T-cell (primary cell): Measurements from ENCODE around the gene TTI1. TPM values are rescaled to one million over a fixed set of nuclear protein-coding genes. Genes with fewer than 3 reads are reported as not detected.

Experiments
- ATAC-seq, 4 experiments: fragments of 200-7000 bp in 3 of 4; fragments of 150-1000 bp in 1 of 4; cut with Tn5 transposase; replicated peaks in 1 of 4; 1 replicate in 3 of 4; 2 replicates in 1 of 4; pipeline ENCODE4 v1.10.0; 2021; ENCODE audit warnings: moderate library complexity in 3 of 4, mild to moderate bottlenecking in 2 of 4, moderate number of reproducible peaks in 1 of 4
- CTCF ChIA-PET, 2 donors: fragments of 300-600 bp; sonication (Branson Sonifier 250); formaldehyde crosslinking; loops; one replicate each; lab custom pipeline; 2022; ENCODE audit warnings: antibody characterized with exemption in 2 of 2; lab: Charles Lee
- POLR2A ChIA-PET, 2 donors: fragments of 300-600 bp; sonication (Branson Sonifier 250); formaldehyde crosslinking; loops; one replicate each; lab custom pipeline; 2022; ENCODE audit warnings: antibody characterized with exemption in 2 of 2; lab: Charles Lee
- DNase-seq, 35 experiments: peaks; one replicate each; pipeline versions ENCODE4 v3.0.0 to v3.0.0-alpha.2; 2013 to 2023
- H3K27ac ChIP-seq: one replicate; pipeline ENCODE4 v1.5.1; 2013; ENCODE audit warnings: low read length
- H3K27me3 ChIP-seq, 2 experiments: replicated peaks in 1 of 2; 1 replicate in 1 of 2; 2 replicates in 1 of 2; pipeline versions ENCODE4 v1.6.1 to v1.7.0; 2013; ENCODE audit warnings: low read length in 1 of 2, mixed read lengths in 1 of 2; ENCODE audit not compliant: control insufficient read depth in 2 of 2, insufficient read depth in 2 of 2; ENCODE audit errors: extremely low read depth in 1 of 2
- H3K36me3 ChIP-seq, 2 donors: 1 replicate in 1 of 2; 2 replicates in 1 of 2; pipeline versions ENCODE4 v1.6.1 to v1.7.0; 2013; ENCODE audit warnings: low read length in 1 of 2; ENCODE audit not compliant: control insufficient read depth in 2 of 2, insufficient read depth in 1 of 2; ENCODE audit errors: extremely low read depth in 1 of 2
- H3K4me1 ChIP-seq, 2 experiments: 1 replicate in 1 of 2; 2 replicates in 1 of 2; pipeline versions ENCODE4 v1.6.1 to v1.7.0; 2013; ENCODE audit warnings: low read length in 2 of 2, mixed read lengths in 1 of 2; ENCODE audit not compliant: insufficient read depth in 2 of 2, control insufficient read depth in 1 of 2; ENCODE audit errors: extremely low read depth in 1 of 2
- H3K4me3 ChIP-seq, 2 donors: 1 replicate in 1 of 2; 2 replicates in 1 of 2; pipeline versions ENCODE4 v1.5.1 to v1.7.0; 2013; ENCODE audit warnings: mild to moderate bottlenecking in 2 of 2, low read length in 1 of 2, moderate library complexity in 1 of 2; ENCODE audit not compliant: control insufficient read depth in 1 of 2; ENCODE audit errors: extremely low read depth in 1 of 2
- H3K9me3 ChIP-seq: 2 replicates; pipeline ENCODE4 v1.7.0; 2013
- H3K27ac Mint-ChIP-seq, 2 donors: one replicate each; pipeline ENCODE4 v1.8.0; 2020 to 2021; ENCODE audit warnings: mild to moderate bottlenecking in 2 of 2, mixed read lengths in 2 of 2
- H3K27me3 Mint-ChIP-seq, 2 donors: one replicate each; pipeline ENCODE4 v1.8.0; 2021 to 2022; ENCODE audit warnings: mixed read lengths in 2 of 2
- H3K36me3 Mint-ChIP-seq: one replicate; pipeline ENCODE4 v1.8.0; 2021; ENCODE audit warnings: mixed read lengths
- H3K4me1 Mint-ChIP-seq, 3 donors: one replicate each; pipeline ENCODE4 v1.8.0; 2020 to 2022; ENCODE audit warnings: mixed read lengths in 3 of 3, mild to moderate bottlenecking in 1 of 3
- H3K4me3 Mint-ChIP-seq, 3 donors: one replicate each; pipeline ENCODE4 v1.8.0; 2020 to 2022; ENCODE audit warnings: mild to moderate bottlenecking in 3 of 3, mixed read lengths in 3 of 3, moderate library complexity in 3 of 3
- H3K9me3 Mint-ChIP-seq, 3 donors: one replicate each; pipeline ENCODE4 v1.8.0; 2020 to 2022; ENCODE audit warnings: mixed read lengths in 3 of 3
- WGBS: methylation state at CpG from one replicate; pipeline ENCODE4 v1.1.5; 2013; ENCODE audit warnings: missing lambda C conversion rate; ENCODE audit not compliant: insufficient coverage; 5-methylcytosine and 5-hydroxymethylcytosine counted together
- total RNA-seq, 35 experiments: library from RNA in 6 of 35; stranded (reverse) in 6 of 35; fragments of 120-200 nt in 1 of 35; gene quantifications; one replicate each; pipeline versions ENCODE4 v1.2.1 to v1.2.4 and lab custom pipeline; 2013 to 2026

The TTI1 gene
- total RNA-seq, 5 donors from 2014 or later (not counting 1 experiment from before 2014, with no cell fraction given): 17.8 to 27.6 (median 23.2) TPM

DNA sequence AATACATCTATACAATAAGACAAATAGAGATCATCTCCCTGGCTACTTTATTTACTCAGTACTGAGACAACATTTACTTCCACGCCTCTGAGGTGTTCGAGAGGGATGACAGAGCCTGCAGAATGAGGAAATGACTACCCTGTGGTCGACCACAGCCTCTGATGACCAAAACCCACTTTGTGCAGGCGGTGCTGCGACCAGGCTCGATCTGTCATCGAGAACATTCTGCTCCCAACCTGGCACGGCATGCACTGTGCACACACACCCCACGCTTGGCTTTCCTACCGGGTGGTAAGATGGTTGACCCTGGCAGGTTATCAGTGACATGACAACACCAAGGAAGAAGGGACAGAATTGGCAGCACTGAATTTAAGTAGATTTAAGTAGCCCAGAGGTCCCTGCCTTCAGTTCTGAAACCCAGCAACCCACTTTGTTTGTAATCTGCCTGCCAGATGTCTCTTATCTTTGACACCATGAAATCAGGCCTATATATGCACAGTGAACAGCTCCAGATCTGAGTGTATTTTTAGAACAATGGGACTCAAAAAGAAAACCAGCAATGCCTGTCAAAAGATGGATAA, 42.6 kb downstream of the TTI1 start:
- Mint-ChIP-seq H3K27ac (peak overlapping the region; percentile 64 to 76), H3K4me3 (no peak overlapping the region), H3K9me3 (no peaks in the 10 kb centered on the region), H3K4me1 (peaks cover 13 to 23% (median 17%) of the 10 kb centered on the region in 3 donors), H3K36me3 (peaks cover 59% of the 10 kb centered on the region), H3K27me3 (no peaks in the 10 kb centered on the region)
- POLR2A ChIA-PET: no interaction called here
- Histone ChIP-seq H3K27me3 (no peaks in the 10 kb centered on the region), H3K4me3 (no peak overlapping the region), H3K36me3 (peaks cover 7 to 48% of the 10 kb centered on the region in 2 donors), H3K4me1 (peaks cover 7 to 15% of the 10 kb centered on the region in 2 experiments), H3K27ac (no peak overlapping the region), H3K9me3 (no peaks in the 10 kb centered on the region)
- DNase-seq: peak in 32 of 35 experiments; percentile 2 to 66 (median 34)
- CTCF ChIA-PET: no interaction called here
- ATAC-seq: peak; percentile 34 to 79 (median 64)
- 17% methylated on average over 8 of the region's 10 CpGs for WGBS

DNA sequence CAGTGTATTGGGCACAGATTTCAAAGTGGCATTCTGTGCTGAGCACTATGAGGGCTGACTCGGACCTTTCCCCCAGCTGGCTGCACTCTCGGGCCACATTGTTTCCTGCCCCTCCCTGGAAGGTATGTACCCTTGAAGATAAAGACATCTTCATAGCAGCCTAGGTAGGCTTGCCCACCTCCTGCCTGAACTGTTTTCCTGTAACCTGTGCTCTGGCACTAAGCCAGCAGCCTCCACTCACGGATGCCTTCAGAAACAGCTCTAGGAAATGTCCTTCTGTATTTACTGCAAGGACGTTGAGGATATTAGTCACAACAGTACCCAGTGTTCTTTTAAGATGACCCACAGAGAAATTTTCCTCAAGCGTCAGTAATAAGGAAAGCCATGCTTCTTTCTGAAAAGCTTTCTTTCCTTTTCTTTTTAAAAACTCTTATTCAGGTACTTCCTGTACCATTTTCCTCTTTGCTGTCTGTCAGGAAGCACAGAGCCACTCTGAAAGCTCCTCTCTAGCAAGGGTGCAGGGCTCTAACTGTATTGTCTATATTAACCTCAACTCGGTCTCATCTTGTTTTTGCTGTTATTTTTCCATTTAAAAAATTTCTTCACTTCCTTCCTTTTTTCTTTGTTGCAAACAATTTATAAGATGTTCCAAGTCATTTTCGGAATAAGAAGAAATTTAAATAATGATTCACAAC, 43.5 kb downstream of the TTI1 start:
- H3K36me3 Mint-ChIP-seq: peaks cover 58% of the 10 kb centered on the region
- 58% methylated on average over 5 of the region's 7 CpGs for WGBS
- H3K4me1 Mint-ChIP-seq: peaks cover 13 to 23% (median 17%) of the 10 kb centered on the region in 3 donors
- no peak overlapping the region for H3K4me3 ChIP-seq
- ChIA-PET CTCF (no interaction called here), POLR2A (no interaction called here)
- H3K27me3 ChIP-seq: no peaks in the 10 kb centered on the region
- H3K4me1 ChIP-seq: peaks cover 7 to 15% of the 10 kb centered on the region in 2 experiments
- H3K27ac Mint-ChIP-seq: peak overlapping the region in 1 of 2 donors; percentile 49
- ATAC-seq (no peak), DNase-seq (no peak)
- no peaks in the 10 kb centered on the region for H3K9me3 Mint-ChIP-seq
- peaks cover 7 to 39% of the 10 kb centered on the region in 2 donors for H3K36me3 ChIP-seq
- no peaks in the 10 kb centered on the region for H3K27me3 Mint-ChIP-seq
- no peak overlapping the region for H3K4me3 Mint-ChIP-seq
- no peaks in the 10 kb centered on the region for H3K9me3 ChIP-seq
- H3K27ac ChIP-seq: no peak overlapping the region

DNA sequence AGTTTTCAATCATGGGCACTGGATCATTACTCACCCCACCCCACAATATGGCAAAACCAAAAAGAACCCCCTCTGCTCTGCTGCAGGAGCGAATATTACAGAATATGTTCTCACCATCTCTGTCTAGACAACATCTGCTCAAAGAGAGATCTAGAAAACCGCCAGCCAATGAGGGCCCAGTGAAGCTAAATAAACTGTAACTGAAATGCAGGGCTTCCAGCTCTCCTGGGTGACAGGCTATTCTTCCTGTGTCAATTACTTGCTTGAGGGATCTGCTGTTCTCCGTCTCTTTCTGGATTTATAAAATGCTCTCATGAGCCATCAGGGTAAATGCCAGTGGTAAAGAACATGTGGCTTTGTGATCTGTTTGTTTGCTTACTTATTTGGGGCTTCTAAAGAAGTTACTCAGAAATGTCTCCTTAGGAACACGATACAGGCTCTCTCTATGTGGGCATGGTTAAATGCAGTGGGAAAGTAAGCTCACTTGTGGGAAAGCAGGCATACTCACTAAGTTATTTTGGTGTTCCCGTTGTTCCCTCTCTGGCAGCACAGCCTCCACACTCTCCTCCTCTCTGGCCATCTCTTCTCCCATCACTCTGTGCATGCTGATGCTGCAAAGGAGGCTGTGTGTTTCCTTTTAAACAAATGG, 44.8 kb downstream of the TTI1 start:
- 100% methylated on average over 3 of the region's 5 CpGs for WGBS
- H3K4me3 Mint-ChIP-seq: no peak overlapping the region
- ChIA-PET POLR2A (no interaction called here), CTCF (interaction anchor here in 1 of 2 donors (0.6 kb wide), 1 partner anchor 11 kb away, joined by 3 read pairs; no protein-coding TSS in a partner anchor)
- ATAC-seq (no peak), DNase-seq (no peak)
- H3K9me3 ChIP-seq: no peaks in the 10 kb centered on the region
- no peaks in the 10 kb centered on the region for H3K9me3 Mint-ChIP-seq
- H3K27ac Mint-ChIP-seq: no peak overlapping the region
- H3K27ac ChIP-seq: no peak overlapping the region
- H3K4me3 ChIP-seq: no peak overlapping the region
- H3K27me3 ChIP-seq: no peaks in the 10 kb centered on the region
- peaks cover 4 to 41% of the 10 kb centered on the region in 2 donors for H3K36me3 ChIP-seq
- H3K27me3 Mint-ChIP-seq: no peaks in the 10 kb centered on the region
- peaks cover 13 to 23% (median 17%) of the 10 kb centered on the region in 3 donors for H3K4me1 Mint-ChIP-seq
- peaks cover 7 to 15% of the 10 kb centered on the region in 2 experiments for H3K4me1 ChIP-seq
- H3K36me3 Mint-ChIP-seq: peaks cover 58% of the 10 kb centered on the region

DNA sequence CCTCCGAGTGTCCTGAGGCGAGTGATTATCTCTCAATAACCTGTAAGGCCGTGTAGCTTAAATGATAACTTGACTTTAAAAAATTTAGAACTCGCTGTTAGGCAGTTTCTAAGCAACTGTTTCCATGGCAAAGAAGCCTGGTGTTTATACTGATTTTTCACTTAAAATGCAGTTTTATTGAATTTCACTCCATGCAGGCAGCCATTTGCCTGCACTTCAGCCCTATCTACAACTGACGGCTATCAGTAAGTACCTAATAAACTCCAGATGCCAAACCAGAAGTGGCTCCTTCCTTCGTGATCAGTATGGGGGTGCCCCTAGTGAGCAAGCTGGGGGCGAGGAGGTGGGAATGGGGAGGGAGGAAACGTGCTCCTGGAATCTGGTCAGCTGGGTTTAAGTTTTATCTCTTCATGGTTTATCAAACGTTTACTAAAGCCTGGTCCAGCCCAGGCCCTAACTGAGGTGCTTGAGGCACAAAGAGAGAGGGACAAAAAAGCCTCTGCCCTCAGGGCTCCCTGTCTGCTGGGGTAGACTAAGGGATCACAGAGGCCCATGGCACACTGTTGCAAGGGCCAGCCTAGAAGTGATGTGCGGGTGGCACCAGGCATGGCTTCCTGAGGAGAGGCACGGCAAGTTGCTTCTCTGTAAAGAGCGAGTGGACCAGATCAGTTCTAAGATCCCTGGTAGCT, 45.5 kb downstream of the TTI1 start:
- 93% methylated on average over 5 of the region's 12 CpGs for WGBS
- ChIA-PET CTCF (interaction anchor here in 1 of 2 donors (0.6 kb wide), 1 partner anchor 12 kb away, joined by 3 read pairs; no protein-coding TSS in a partner anchor), POLR2A (no interaction called here)
- H3K4me3 Mint-ChIP-seq: no peak overlapping the region
- H3K4me1 Mint-ChIP-seq: peaks cover 13 to 23% (median 17%) of the 10 kb centered on the region in 3 donors
- no peaks in the 10 kb centered on the region for H3K9me3 Mint-ChIP-seq
- H3K27me3 Mint-ChIP-seq: no peaks in the 10 kb centered on the region
- peaks cover 7 to 15% of the 10 kb centered on the region in 2 experiments for H3K4me1 ChIP-seq
- peaks cover 4 to 45% of the 10 kb centered on the region in 2 donors for H3K36me3 ChIP-seq
- H3K36me3 Mint-ChIP-seq: peaks cover 65% of the 10 kb centered on the region
- no peaks in the 10 kb centered on the region for H3K9me3 ChIP-seq
- no peak for DNase-seq
- H3K27ac Mint-ChIP-seq: no peak overlapping the region
- H3K27ac ChIP-seq: no peak overlapping the region
- ATAC-seq: no peak
- no peak overlapping the region for H3K4me3 ChIP-seq
- H3K27me3 ChIP-seq: no peaks in the 10 kb centered on the region

DNA sequence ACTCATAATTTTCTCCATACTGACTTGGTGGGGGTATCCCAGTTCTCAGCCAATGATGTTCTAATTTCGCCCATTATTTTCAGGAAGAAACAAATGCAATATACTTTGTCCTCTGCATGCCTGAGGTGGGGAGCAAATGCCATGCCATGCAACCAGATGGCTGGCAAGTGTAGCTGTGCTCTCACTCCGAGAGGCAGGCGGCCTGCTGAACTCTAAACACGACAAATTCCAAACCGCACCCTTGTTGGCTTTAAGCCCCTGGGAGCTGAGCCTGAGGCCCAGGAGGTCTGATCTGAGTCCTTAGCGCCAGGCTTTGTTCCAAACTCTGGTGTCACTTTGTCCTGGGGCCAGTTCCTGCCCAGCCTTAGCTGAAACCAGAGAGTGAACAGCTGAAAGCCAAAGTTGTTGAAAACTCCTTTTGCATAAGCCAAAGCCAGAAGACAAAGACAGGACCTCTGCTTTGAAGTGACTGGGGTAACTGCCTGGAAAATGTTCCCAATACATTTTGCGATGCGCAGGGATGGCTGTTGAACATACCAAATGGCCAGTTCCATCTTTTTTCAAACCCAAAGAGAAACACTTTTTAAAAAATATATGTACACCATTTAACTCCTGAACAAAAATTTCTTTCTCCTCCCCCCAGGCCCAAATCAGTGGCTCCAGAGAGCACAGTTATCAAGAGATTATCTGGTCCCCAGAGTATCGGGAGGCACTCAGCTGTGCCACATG, 46.2 kb downstream of the TTI1 start:
- peaks cover 70% of the 10 kb centered on the region for H3K36me3 Mint-ChIP-seq
- H3K27ac Mint-ChIP-seq: no peak overlapping the region

More for the DNA sequence above, 46.2 kb downstream of the TTI1 start:
- H3K27me3 ChIP-seq: no peaks in the 10 kb centered on the region
- H3K4me3 Mint-ChIP-seq: no peak overlapping the region
- DNase-seq (no peak), ATAC-seq (no peak)
- CTCF ChIA-PET: no interaction called here
- no peak overlapping the region for H3K27ac ChIP-seq
- POLR2A ChIA-PET: no interaction called here
- no peak overlapping the region for H3K4me3 ChIP-seq
- H3K36me3 ChIP-seq: peaks cover 4 to 44% of the 10 kb centered on the region in 2 donors
- H3K27me3 Mint-ChIP-seq: no peaks in the 10 kb centered on the region
- no peaks in the 10 kb centered on the region for H3K9me3 Mint-ChIP-seq
- H3K4me1 ChIP-seq: peaks cover 7 to 15% of the 10 kb centered on the region in 2 experiments
- no peaks in the 10 kb centered on the region for H3K9me3 ChIP-seq
- WGBS: 96% methylated on average over 8 of the region's 9 CpGs
- H3K4me1 Mint-ChIP-seq: peaks cover 13 to 23% (median 17%) of the 10 kb centered on the region in 3 donors
